ENCODE results near the gene SEPTIN1. TPM values are rescaled to one million over a fixed set of nuclear protein-coding genes. Genes with fewer than 3 reads are reported as not detected.

Gene SEPTIN1
- total and polyA plus RNA-seq, 2 donors (not counting 3 experiments of a cell fraction or from before 2014, with no cell fraction given), result 0.07 to 0.75 TPM

DNA sequence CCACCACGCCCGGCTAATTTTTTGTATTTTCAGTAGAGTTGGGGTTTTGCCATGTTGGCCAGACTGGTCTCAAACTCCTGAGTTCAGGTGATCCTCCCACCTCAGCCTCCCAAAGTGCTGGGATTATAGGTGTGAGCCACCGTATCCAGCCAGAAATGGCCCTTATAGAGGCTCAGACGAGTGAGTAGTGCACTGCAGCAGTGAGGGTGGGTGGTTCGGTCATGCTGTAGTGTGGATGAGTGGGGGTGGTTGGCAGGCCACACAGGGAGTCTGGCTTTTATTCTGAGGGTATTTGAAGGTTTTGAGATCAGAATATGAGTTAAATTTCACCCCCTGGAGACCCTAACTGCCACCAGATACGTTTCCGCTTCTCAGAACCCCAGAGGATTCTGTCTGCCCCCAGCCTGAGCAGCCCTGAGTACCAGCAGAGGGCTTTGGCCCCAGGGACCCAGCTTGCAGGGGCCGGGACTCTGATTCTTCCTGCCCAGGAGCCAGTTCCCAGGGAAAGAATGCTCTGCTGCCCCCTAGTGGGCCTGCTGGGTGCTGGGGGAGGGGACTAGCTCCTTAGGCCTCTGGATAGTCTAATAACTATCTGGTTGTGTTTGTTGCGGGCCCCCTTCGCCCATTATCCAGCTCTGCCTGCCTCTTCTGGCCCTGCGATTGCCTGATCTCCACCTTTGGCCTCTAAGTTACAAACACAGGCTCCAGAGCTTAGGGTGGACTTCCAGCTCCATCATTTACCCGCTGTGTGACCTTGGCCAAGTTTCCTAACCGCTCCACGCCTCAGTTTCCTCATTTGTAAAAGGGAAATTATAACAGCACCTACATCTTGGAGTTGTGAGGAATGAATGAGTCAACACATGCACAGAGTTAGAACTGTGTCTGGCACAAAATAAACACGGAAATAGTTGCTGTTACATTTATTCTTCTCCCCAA, 27.0 kb upstream of the SEPTIN1 start:
- BruUV-seq (replicated peaks), result no TSS peak
- DNase-seq (ENCODE audit: low read depth, low spot score), result peak; percentile 89
- H3K4me3 ChIP-seq (replicated peaks in 1 of 3; ENCODE audit: insufficient read depth in 1 of 3, low read depth in 1 of 3, low read length in 3 of 3), result no peak overlapping the region
- intact Hi-C loops (cut with micrococcal nuclease), result loop anchor here (1.0 to 10.0 kb wide), 5 partner anchors 9 to 315 kb away; partner anchors contain the start of genes TBC1D10B, TBX6, YPEL3 and ZNF48
- H3K4me1 ChIP-seq (ENCODE audit: control insufficient read depth, extremely low read depth, insufficient read depth, low read length), result peaks cover 22% of the 10 kb centered on the region
- no peaks in the 10 kb centered on the region for H3K9me1 ChIP-seq (replicated peaks; ENCODE audit: control insufficient read depth, extremely low read depth, insufficient read depth, low read length)
- H4K20me1 ChIP-seq (replicated peaks; ENCODE audit: control insufficient read depth, extremely low read depth, insufficient read depth, low read length), result no peaks in the 10 kb centered on the region
- H3K27me3 ChIP-seq (ENCODE audit: control insufficient read depth in 2 of 2, insufficient read depth in 2 of 2, low read length in 2 of 2), result no peaks in the 10 kb centered on the region
- POLR2A ChIA-PET, result interaction anchor here (1.6 kb wide), 1 partner anchor 39 kb away, joined by 6 read pairs; the partner anchor contains the start of gene TBC1D10B
- dilution Hi-C loops (cut with MboI; ENCODE audit: extremely low pct_ligation_motif_present, low sequenced_read_pairs), result no loop called here
- H2AFZ ChIP-seq (ENCODE audit: low read depth, low read length), result no peak overlapping the region
- H3K4me2 ChIP-seq (ENCODE audit: insufficient read depth, low read length), result no peak overlapping the region
- no peak overlapping the region for H3K9ac ChIP-seq (replicated peaks; ENCODE audit: extremely low read depth, insufficient read depth, low read length)
- no peaks in the 10 kb centered on the region for H3K9me3 ChIP-seq (replicated peaks; ENCODE audit: control insufficient read depth, insufficient read depth, low read length)
- FAIRE-seq, result peak; percentile 80
- peaks cover 6 to 9% of the 10 kb centered on the region in 2 experiments for H3K36me3 ChIP-seq (ENCODE audit: control insufficient read depth in 2 of 2, extremely low read depth in 1 of 2, insufficient read depth in 2 of 2, low read length in 2 of 2)
- peak; percentile 97 to 98 for TF ChIP-seq CTCF (IDR thresholded peaks at IDR 0.05; ENCODE audit: extremely low read depth in 1 of 2, insufficient read depth in 1 of 2, low read depth in 1 of 2, low read length in 2 of 2)
- no peak for TF ChIP-seq MYC (IDR thresholded peaks at IDR 0.05; ENCODE audit: low read depth, low read length)
- no peak for TF ChIP-seq EZH2 (IDR thresholded peaks at IDR 0.05; ENCODE audit: borderline replicate concordance, low read depth, low read length, severe bottlenecking)
- TF ChIP-seq GATA2 (IDR thresholded peaks at IDR 0.05; ENCODE audit: insufficient read depth, insufficient read length, low read depth, low read length), result no peak
- peak; percentile 45 for TF ChIP-seq POLR2AphosphoS5 (IDR thresholded peaks at IDR 0.05; ENCODE audit: insufficient read depth, low read depth, low read length)
- TF ChIP-seq FOS (IDR thresholded peaks at IDR 0.05; ENCODE audit: borderline replicate concordance, insufficient read depth, low read length), result no peak
- no peak for TF ChIP-seq JUN (IDR thresholded peaks at IDR 0.05; ENCODE audit: borderline replicate concordance, insufficient read depth, insufficient read length, low read depth)
- TF ChIP-seq, protein P1, sequence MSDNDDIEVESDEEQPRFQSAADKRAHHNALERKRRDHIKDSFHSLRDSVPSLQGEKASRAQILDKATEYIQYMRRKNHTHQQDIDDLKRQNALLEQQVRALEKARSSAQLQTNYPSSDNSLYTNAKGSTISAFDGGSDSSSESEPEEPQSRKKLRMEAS (IDR thresholded peaks at IDR 0.05; ENCODE audit: insufficient read depth, insufficient read length), result no peak
- TF ChIP-seq POLR2A (IDR thresholded peaks at IDR 0.05; ENCODE audit: low read depth, low read length), result no peak
- peaks cover 3% of the 10 kb centered on the region for H3K79me2 ChIP-seq (ENCODE audit: control insufficient read depth, insufficient read depth, low read length)
- H3K27ac ChIP-seq (ENCODE audit: insufficient read depth, low read depth, low read length), result no peak overlapping the region
- CTCF ChIA-PET, result interaction anchor here (0.5 to 5.3 kb wide), 35 partner anchors 8 to 344 kb away, joined by 3 to 62 read pairs (median 5); partner anchors contain the start of genes ALDOA, CD2BP2, CORO1A and DCTPP1

Measured in endothelial cell of umbilical vein (primary cell).